HG03045 (cell line): ENCODE results near the gene INSL3.

ENCODE experiments used
- ATAC-seq: cut with Tn5 transposase; IDR thresholded peaks from one replicate; pipeline ENCODE4 v1.9.1; 2021; ENCODE audit warnings: mild to moderate bottlenecking, moderate library complexity; ENCODE audit not compliant: unreplicated experiment

The INSL3 gene

GRCh38 chr19:17821190-17821589 is at the start of gene INSL3:
TSS of gene INSL3 (minus strand) at chr19:17821519. CDS start at chr19:17821506, 13 bp downstream.
- ATAC-seq: no peak

- no peak for ATAC-seq
Measured at GRCh38 chr19:17869114-17869608, 47.8 kb upstream of the INSL3 start.

GRCh38 chr19:17868669-17869068 is 47.4 kb upstream of the INSL3 start:
- no peak for ATAC-seq

GRCh38 chr19:17866964-17867486 is 45.7 kb upstream of the INSL3 start:
- no peak for ATAC-seq

- no peak for ATAC-seq
Measured at GRCh38 chr19:17866312-17866963, 45.1 kb upstream of the INSL3 start.

- no peak for ATAC-seq
Measured at GRCh38 chr19:17865364-17866311, 44.3 kb upstream of the INSL3 start.

GRCh38 chr19:17863520-17864182 is 42.3 kb upstream of the INSL3 start:
- no peak for ATAC-seq

- ATAC-seq: no peak
Measured at GRCh38 chr19:17862711-17863519, 41.6 kb upstream of the INSL3 start.

- ATAC-seq: no peak
Measured at GRCh38 chr19:17861542-17862402, 40.5 kb upstream of the INSL3 start.

GRCh38 chr19:17860993-17861360 is 39.7 kb upstream of the INSL3 start:
- no peak for ATAC-seq

- ATAC-seq: no peak
Measured at GRCh38 chr19:17860331-17860992, 39.1 kb upstream of the INSL3 start.

- peak; percentile 91 for ATAC-seq
Measured at GRCh38 chr19:17859533-17860330, 38.4 kb upstream of the INSL3 start, which contains the start of gene RPL18A. TSS of gene RPL18A (plus strand) at chr19:17859910. CDS start at chr19:17859957, 47 bp downstream.

- no peak for ATAC-seq
Measured at GRCh38 chr19:17855280-17856152, 34.2 kb upstream of the INSL3 start.

- no peak for ATAC-seq
Measured at GRCh38 chr19:17854061-17854460, 32.7 kb upstream of the INSL3 start.

- ATAC-seq: no peak
Measured at GRCh38 chr19:17848595-17849292, 27.4 kb upstream of the INSL3 start.
